CD4-positive, alpha-beta T cell treated with Interleukin-17A for 4 hours (primary cell): ENCODE results near the gene TMEM14C.

ENCODE experiments used
- DNase-seq: peaks from one replicate; pipeline ENCODE4 v3.0.0-alpha.2; 2020; ENCODE audit warnings: mixed read lengths

The TMEM14C gene

DNA sequence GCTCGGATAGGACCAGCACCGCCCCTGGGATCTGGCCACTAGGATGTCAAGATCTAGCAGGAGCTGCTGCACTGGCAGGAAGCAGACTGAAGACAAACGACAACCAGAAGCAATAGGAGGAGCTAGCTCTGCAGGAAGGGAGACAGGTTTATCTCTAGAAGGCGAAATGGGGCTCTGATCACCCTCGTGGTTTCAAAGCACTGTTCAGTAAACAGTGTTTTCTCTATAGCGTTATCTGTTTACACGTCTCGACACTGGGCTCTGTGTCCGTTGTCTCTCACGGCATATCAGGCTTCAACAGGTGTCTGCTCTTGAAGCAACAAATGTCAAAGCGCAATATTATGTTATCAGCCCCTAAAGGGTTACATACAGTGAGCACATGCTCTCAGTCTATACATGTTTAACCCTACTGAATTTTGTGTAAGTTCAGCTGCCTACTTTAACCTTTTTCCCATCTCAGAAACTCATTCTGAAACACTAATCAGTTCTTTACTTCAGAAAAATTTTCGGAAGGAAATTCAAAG is 48.6 kb downstream of the TMEM14C start:
- DNase-seq = no peak

DNA sequence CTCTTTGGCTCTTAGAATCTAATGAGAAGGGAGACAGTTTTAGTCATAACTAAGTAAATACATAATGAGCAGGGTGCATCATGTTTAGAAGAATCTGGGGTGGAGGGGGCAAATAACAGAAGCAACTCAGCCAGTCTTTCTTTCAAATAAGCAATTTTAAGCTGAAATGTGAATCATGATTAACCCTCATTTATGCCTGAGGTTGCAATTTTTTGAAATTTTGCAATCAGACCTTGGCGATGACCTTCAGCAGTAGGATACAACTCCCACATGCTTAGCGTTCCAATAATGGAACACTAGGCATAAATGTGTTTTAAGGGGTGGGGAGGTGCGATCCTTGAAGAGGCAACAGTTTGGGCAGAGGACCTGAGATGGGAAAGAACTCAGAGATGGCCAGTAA is 55.4 kb downstream of the TMEM14C start:
- DNase-seq = no peak

DNA sequence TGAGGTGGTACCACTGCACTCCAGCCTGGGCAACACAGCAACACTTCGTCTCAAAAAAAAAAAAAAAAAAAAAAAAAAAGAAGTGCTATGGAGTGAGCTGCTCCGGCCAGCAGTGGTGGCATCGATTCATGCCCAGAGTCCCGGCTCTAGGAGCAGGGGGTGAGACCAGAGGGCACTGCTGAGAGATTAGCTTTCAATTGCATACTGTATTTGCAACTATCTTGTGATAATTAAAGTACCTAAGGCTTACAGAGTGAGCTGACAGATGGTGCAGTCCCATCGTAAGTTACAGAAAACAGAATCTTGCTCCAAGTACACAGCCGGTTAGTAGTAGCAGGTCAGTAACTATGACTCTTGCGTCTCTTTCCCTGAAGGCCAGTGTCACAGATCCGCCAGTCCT is 56.2 kb downstream of the TMEM14C start:
- DNase-seq = no peak
